Lower lobe of right lung (tissue), 2 donors: ENCODE data around the gene CFHR1. TPM values are rescaled to one million over a fixed set of nuclear protein-coding genes. Genes with fewer than 3 reads are reported as not detected.

Experiments used
- ATAC-seq, 2 donors: fragments of 200-7000 bp; cut with Tn5 transposase; one replicate each; pipeline ENCODE4 v1.9.1; 2020 to 2022; ENCODE audit warnings: mild to moderate bottlenecking in 2 of 2, moderate library complexity in 2 of 2
- DNase-seq: peaks from one replicate; pipeline ENCODE4 v3.0.0-alpha.2; 2020
- H3K27ac ChIP-seq: fragments of 200-600 bp; one replicate; pipeline ENCODE4 v1.8.0; 2022
- H3K27me3 ChIP-seq: fragments of 200-600 bp; one replicate; pipeline ENCODE4 v1.8.0; 2022; ENCODE audit warnings: low read depth
- H3K36me3 ChIP-seq: fragments of 200-600 bp; one replicate; pipeline ENCODE4 v1.8.0; 2022; ENCODE audit warnings: mild to moderate bottlenecking
- H3K4me1 ChIP-seq: fragments of 200-600 bp; one replicate; pipeline ENCODE4 v1.8.0; 2022
- H3K4me3 ChIP-seq: fragments of 200-600 bp; one replicate; pipeline ENCODE4 v1.8.0; 2022; ENCODE audit warnings: mild to moderate bottlenecking
- H3K9me3 ChIP-seq: fragments of 200-600 bp; one replicate; pipeline ENCODE4 v1.8.0; 2022
- intact Hi-C: fragments of 100-400 bp; cut with DNase I; formaldehyde crosslinking; loops from one replicate; pipeline ENCODE4 v1.11.0; 2022
- total RNA-seq: library from RNA; stranded (reverse); fragmentation: NEBNext Ultra II Directional; extraction: Animal tissue kit (Norgen Biotek cat#: 25700); gene quantifications from one replicate; pipeline ENCODE4 v1.2.1, GENCODE V29; 2021
- TF ChIP-seq, protein P1 (sequence below): fragments of 200-600 bp; IDR thresholded peaks from one replicate; pipeline ENCODE4 v1.8.0; 2022; ENCODE audit warnings: antibody characterized with exemption, mild to moderate bottlenecking
- donor health status: DM: no; HTN: yes; CAD: no; lungs with severe emphysema.

Gene CFHR1
- total RNA-seq, 1 donor from 2014 or later: 0.74 TPM

DNA sequence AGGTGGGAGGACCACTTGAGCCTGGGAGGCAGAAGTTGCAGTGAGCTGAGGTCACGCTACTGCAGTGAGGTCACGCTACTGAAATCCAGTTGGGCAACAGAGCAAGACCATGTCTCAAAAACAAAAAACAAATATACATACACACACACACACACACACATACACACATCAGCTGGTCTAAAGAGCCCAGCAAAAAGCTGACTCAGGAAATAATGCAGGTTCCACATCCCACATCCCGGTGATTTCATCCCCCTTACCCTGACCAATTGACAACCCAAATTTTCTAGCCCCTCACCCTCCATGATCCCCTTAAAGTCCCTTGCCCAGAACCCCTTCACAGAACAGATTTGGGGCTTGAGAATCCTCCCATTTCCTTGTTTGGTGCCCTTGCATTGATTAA is 56.4 kb downstream of the CFHR1 start:
- no peak overlapping the region for H3K27ac ChIP-seq
- no peaks in the 10 kb centered on the region for H3K9me3 ChIP-seq
- intact Hi-C loops: no loop called here
- H3K27me3 ChIP-seq: no peaks in the 10 kb centered on the region
- no peak overlapping the region for H3K4me3 ChIP-seq
- no peaks in the 10 kb centered on the region for H3K36me3 ChIP-seq
- no peak for DNase-seq
- TF ChIP-seq, protein P1, sequence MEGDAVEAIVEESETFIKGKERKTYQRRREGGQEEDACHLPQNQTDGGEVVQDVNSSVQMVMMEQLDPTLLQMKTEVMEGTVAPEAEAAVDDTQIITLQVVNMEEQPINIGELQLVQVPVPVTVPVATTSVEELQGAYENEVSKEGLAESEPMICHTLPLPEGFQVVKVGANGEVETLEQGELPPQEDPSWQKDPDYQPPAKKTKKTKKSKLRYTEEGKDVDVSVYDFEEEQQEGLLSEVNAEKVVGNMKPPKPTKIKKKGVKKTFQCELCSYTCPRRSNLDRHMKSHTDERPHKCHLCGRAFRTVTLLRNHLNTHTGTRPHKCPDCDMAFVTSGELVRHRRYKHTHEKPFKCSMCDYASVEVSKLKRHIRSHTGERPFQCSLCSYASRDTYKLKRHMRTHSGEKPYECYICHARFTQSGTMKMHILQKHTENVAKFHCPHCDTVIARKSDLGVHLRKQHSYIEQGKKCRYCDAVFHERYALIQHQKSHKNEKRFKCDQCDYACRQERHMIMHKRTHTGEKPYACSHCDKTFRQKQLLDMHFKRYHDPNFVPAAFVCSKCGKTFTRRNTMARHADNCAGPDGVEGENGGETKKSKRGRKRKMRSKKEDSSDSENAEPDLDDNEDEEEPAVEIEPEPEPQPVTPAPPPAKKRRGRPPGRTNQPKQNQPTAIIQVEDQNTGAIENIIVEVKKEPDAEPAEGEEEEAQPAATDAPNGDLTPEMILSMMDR: no peak
- ATAC-seq: no peak
- H3K4me1 ChIP-seq: no peaks in the 10 kb centered on the region

DNA sequence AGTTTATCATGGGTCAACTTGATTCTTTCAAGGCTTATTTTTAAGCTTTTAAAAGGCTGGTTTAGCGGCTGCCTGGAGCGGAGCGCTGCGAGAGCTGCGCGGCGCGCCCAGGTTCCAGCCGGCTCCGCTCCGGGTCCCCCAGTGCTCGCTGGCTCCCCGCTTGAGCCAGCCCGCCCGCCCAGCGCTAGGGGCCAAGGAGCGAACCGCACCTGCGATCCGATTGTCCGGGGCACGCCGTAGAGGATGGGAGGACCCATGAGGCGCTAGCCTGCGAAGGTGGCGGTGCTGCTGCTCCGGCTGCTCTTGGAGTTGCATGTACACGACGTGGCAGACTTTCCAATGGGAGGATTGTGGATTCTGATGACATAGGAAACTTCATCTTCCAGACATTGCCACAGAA is 58.4 kb downstream of the CFHR1 start:
- no peaks in the 10 kb centered on the region for H3K36me3 ChIP-seq
- ATAC-seq (peak; percentile 65 to 70), DNase-seq (no peak)
- no peak overlapping the region for H3K27ac ChIP-seq
- H3K27me3 ChIP-seq: no peaks in the 10 kb centered on the region
- no peaks in the 10 kb centered on the region for H3K9me3 ChIP-seq
- H3K4me1 ChIP-seq: no peaks in the 10 kb centered on the region
- intact Hi-C loops: no loop called here
- H3K4me3 ChIP-seq: peak overlapping the region; percentile 19
- TF ChIP-seq, protein P1: no peak

Other genes starting within 250 kb of the CFHR1 start
- 3.7 TPM for gene KCNT2, start 211.3 kb upstream of the CFHR1 start, total RNA-seq
- gene CFH, start 167.7 kb upstream of the CFHR1 start, total RNA-seq: 69.6 TPM
- 0.24 TPM for gene CFHR3, start 44.9 kb upstream of the CFHR1 start, total RNA-seq
- not detected for gene CFHR4, start 68.3 kb downstream of the CFHR1 start, total RNA-seq
- gene CFHR2, start 124.0 kb downstream of the CFHR1 start, total RNA-seq: not detected
- gene CFHR5, start 157.8 kb downstream of the CFHR1 start, total RNA-seq: not detected
- gene F13B, start 247.5 kb downstream of the CFHR1 start, total RNA-seq: not detected